Transverse colon (tissue), 4 donors: ENCODE measurements around the gene RPL38. TPM values are rescaled to one million over a fixed set of nuclear protein-coding genes. Genes with fewer than 3 reads are reported as not detected.

Experiments used
- DNase-seq: peaks from one replicate; pipeline ENCODE4 v3.0.0-alpha.2; 2019
- H3K27ac ChIP-seq, 4 donors: fragments of 200-600 bp; sonication (generic); 2 replicates each; pipeline ENCODE4 v1.5.1; 2016 to 2018; ENCODE audit warnings: inconsistent platforms in 4 of 4
- H3K27me3 ChIP-seq: fragments of 200-600 bp; sonication (generic); 2 replicates; pipeline ENCODE4 v1.5.1; 2017; ENCODE audit warnings: inconsistent platforms
- H3K36me3 ChIP-seq, 4 donors: fragments of 200-600 bp; sonication (generic); 2 replicates each; pipeline ENCODE4 v1.5.1; 2017 to 2019; ENCODE audit warnings: inconsistent platforms in 4 of 4
- H3K4me1 ChIP-seq, 4 donors: fragments of 200-600 bp; sonication (generic); 2 replicates each; pipeline ENCODE4 v1.5.1; 2017 to 2020; ENCODE audit warnings: inconsistent platforms in 4 of 4
- H3K4me3 ChIP-seq, 4 donors: fragments of 200-600 bp; sonication (generic); 1 replicate in 1 of 4; 2 replicates in 3 of 4; pipeline versions ENCODE4 v1.5.1 to v1.6.1; 2017 to 2019; ENCODE audit warnings: inconsistent platforms in 4 of 4
- H3K9me3 ChIP-seq, 2 donors: fragments of 200-600 bp; sonication (generic); 2 replicates each; pipeline ENCODE4 v1.5.1; 2017 to 2019; ENCODE audit warnings: inconsistent platforms in 2 of 2
- EP300 ChIP-seq: sonication (generic); formaldehyde crosslinking; IDR thresholded peaks from one replicate; pipeline ENCODE4 v1.6.1; 2017; ENCODE audit warnings: antibody characterized with exemption, low read depth
- POLR2A ChIP-seq: fragments of 450-650 bp; IDR thresholded peaks from one replicate; pipeline ENCODE4 v1.6.1; 2016; ENCODE audit warnings: antibody characterized with exemption, mild to moderate bottlenecking, moderate library complexity
- POLR2AphosphoS5 ChIP-seq, 3 donors: sonication (generic); formaldehyde crosslinking; IDR thresholded peaks; one replicate each; pipeline ENCODE4 v1.6.1; 2016; ENCODE audit warnings: antibody characterized with exemption in 3 of 3
- whole genome bisulfite sequencing, 2 donors: methylation state at CpG; one replicate each; pipeline ENCODE4 v1.1.5; 2018; ENCODE audit warnings: low coverage in 1 of 2; 5-methylcytosine and 5-hydroxymethylcytosine counted together
- in situ Hi-C, 4 donors: fragments of 200-750 bp; cut with MboI; loops; one replicate each; pipeline versions ENCODE4 v1.15.0 to v1.15.1; 2017; ENCODE audit warnings: low sequenced_read_pairs in 3 of 4, low pct_ligation_motif_present in 1 of 4, low pct_unique_long_range_greater_than_20kb in 1 of 4
- intact Hi-C: fragments of 100-400 bp; cut with DNase I; formaldehyde crosslinking; loops from one replicate; pipeline ENCODE4 v1.15.1; 2023; ENCODE audit warnings: low total_unique reads
- total RNA-seq, 4 donors: library from RNA; depleted of rRNA; stranded (reverse); fragments of >200 nt; gene quantifications; one replicate each; pipeline ENCODE4 v1.1.0, GENCODE V29; 2016
- TF ChIP-seq, protein P1 (sequence below), 5 experiments: fragments of 200-600 bp in 3 of 5; fragments of 450-650 bp in 2 of 5; sonication (generic) in 3 of 5; IDR thresholded peaks; 1 replicate in 2 of 5; 2 replicates in 3 of 5; pipeline ENCODE4 v1.5.1; 2016 to 2017; ENCODE audit warnings: antibody characterized with exemption in 5 of 5, inconsistent platforms in 3 of 5, mild to moderate bottlenecking in 2 of 5, moderate library complexity in 1 of 5

RPL38 gene
- total RNA-seq, 4 donors from 2014 or later: 65.1 to 310 (median 203) TPM

DNA sequence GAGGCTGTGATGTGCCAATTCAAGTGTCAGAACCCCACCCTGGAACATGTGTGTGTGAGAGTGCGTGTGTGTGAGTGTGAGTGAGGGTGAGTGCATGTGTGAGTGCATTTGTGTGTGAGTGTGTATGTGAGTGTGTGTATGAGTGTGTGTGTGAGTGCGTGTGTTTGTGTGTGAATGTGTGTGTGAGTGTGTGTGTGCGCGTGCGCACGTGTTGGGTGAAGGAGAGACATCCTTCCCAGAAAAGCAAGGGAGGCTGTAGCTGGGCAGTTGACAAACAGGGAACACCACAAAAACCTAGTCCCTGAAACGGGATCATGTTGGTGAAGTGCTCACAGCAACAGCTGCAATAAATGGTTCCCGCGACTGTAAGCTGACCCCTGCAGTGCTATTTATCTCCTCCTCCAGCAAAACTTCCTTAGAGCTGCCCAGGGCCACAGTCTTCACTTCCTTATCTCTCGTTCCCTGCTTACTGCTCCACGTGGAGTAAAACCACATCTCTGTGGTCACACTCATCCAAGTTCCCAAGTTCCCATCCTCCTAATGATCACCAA, 40.1 kb upstream of the RPL38 start:
- no peaks in the 10 kb centered on the region for H3K36me3 ChIP-seq
- in situ Hi-C loops (loop anchor here in 1 of 4 donors (25.0 kb wide), 1 partner anchor 726 kb away; no protein-coding TSS in a partner anchor), intact Hi-C loops (no loop called here)
- peaks cover 12% of the 10 kb centered on the region for H3K27me3 ChIP-seq
- no peak overlapping the region for H3K27ac ChIP-seq
- no peaks in the 10 kb centered on the region for H3K4me1 ChIP-seq
- DNase-seq: no peak
- WGBS, 2 donors: 22 to 59% methylated on average over 4 to 11 of the region's 11 CpGs
- H3K4me3 ChIP-seq: no peak overlapping the region
- TF ChIP-seq POLR2AphosphoS5 (IDR thresholded peaks at IDR 0.05) (no peak), POLR2A (no peak), EP300 (no peak)
- TF ChIP-seq, protein P1, sequence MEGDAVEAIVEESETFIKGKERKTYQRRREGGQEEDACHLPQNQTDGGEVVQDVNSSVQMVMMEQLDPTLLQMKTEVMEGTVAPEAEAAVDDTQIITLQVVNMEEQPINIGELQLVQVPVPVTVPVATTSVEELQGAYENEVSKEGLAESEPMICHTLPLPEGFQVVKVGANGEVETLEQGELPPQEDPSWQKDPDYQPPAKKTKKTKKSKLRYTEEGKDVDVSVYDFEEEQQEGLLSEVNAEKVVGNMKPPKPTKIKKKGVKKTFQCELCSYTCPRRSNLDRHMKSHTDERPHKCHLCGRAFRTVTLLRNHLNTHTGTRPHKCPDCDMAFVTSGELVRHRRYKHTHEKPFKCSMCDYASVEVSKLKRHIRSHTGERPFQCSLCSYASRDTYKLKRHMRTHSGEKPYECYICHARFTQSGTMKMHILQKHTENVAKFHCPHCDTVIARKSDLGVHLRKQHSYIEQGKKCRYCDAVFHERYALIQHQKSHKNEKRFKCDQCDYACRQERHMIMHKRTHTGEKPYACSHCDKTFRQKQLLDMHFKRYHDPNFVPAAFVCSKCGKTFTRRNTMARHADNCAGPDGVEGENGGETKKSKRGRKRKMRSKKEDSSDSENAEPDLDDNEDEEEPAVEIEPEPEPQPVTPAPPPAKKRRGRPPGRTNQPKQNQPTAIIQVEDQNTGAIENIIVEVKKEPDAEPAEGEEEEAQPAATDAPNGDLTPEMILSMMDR (IDR thresholded peaks at IDR 0.05): no peak
- no peaks in the 10 kb centered on the region for H3K9me3 ChIP-seq

GRCh38 chr17:74163836-74164235, 39.6 kb upstream of the RPL38 start:
- H3K4me3 ChIP-seq: no peak overlapping the region
- H3K4me1 ChIP-seq: no peaks in the 10 kb centered on the region
- WGBS, 2 donors: 82 to 94% methylated on average over 3 to 7 of the region's 7 CpGs
- no peak overlapping the region for H3K27ac ChIP-seq
- TF ChIP-seq EP300 (no peak), POLR2A (no peak), POLR2AphosphoS5 (IDR thresholded peaks at IDR 0.05) (no peak)
- TF ChIP-seq, protein P1 (IDR thresholded peaks at IDR 0.05): no peak
- no peaks in the 10 kb centered on the region for H3K9me3 ChIP-seq
- DNase-seq: no peak
- peaks cover 12% of the 10 kb centered on the region for H3K27me3 ChIP-seq
- in situ Hi-C loops: loop anchor here in 1 of 4 donors (25.0 kb wide), 1 partner anchor 727 kb away; no protein-coding TSS in a partner anchor
- H3K36me3 ChIP-seq: no peaks in the 10 kb centered on the region
- intact Hi-C loops: no loop called here

- H3K4me3 ChIP-seq: no peak overlapping the region
- intact Hi-C loops: no loop called here
- H3K27ac ChIP-seq: no peak overlapping the region
- peaks cover 12% of the 10 kb centered on the region for H3K27me3 ChIP-seq
- H3K36me3 ChIP-seq: no peaks in the 10 kb centered on the region
- H3K4me1 ChIP-seq: no peaks in the 10 kb centered on the region
- no peak for DNase-seq
- in situ Hi-C loops: loop anchor here in 1 of 4 donors (25.0 kb wide), 1 partner anchor 727 kb away; no protein-coding TSS in a partner anchor
- H3K9me3 ChIP-seq: no peaks in the 10 kb centered on the region
- WGBS, 2 donors: 82 to 92% methylated on average over 7 to 9 of the region's 9 CpGs
- TF ChIP-seq, protein P1 (IDR thresholded peaks at IDR 0.05): no peak
- no peak for TF ChIP-seq POLR2A
- TF ChIP-seq EP300: no peak
- no peak for TF ChIP-seq POLR2AphosphoS5 (IDR thresholded peaks at IDR 0.05)
Observed at GRCh38 chr17:74164446-74165045, 38.9 kb upstream of the RPL38 start.

- H3K4me1 ChIP-seq: no peaks in the 10 kb centered on the region
- no peak for TF ChIP-seq EP300
- TF ChIP-seq, protein P1 (IDR thresholded peaks at IDR 0.05): no peak
- no peak for TF ChIP-seq POLR2AphosphoS5 (IDR thresholded peaks at IDR 0.05)
- no peak for TF ChIP-seq POLR2A
- no peak for DNase-seq
- intact Hi-C loops: no loop called here
- no peaks in the 10 kb centered on the region for H3K9me3 ChIP-seq
- 45 to 73% methylated on average over 2 to 8 of the region's 8 CpGs for WGBS, 2 donors
- no peak overlapping the region for H3K4me3 ChIP-seq
- in situ Hi-C loops: loop anchor here in 1 of 4 donors (25.0 kb wide), 1 partner anchor 729 kb away; no protein-coding TSS in a partner anchor
- no peaks in the 10 kb centered on the region for H3K36me3 ChIP-seq
- no peak overlapping the region for H3K27ac ChIP-seq
- peaks cover 12% of the 10 kb centered on the region for H3K27me3 ChIP-seq
Observed at GRCh38 chr17:74165797-74166365, 37.6 kb upstream of the RPL38 start.
